H1 (cell line): Measurements from ENCODE around the gene DRC1. TPM values are rescaled to one million over a fixed set of nuclear protein-coding genes. Genes with fewer than 3 reads are reported as not detected.

ENCODE experiments used
- CHD1 ChIP-seq: IDR thresholded peaks from 2 replicates; pipeline ENCODE4 v1.6.1; 2012; ENCODE audit warnings: low read depth, low read length, improper control_type of control experiment
- CREB1 ChIP-seq: IDR thresholded peaks from 2 replicates; pipeline ENCODE4 v1.6.1; 2012; ENCODE audit warnings: inconsistent platforms
- GABPA ChIP-seq: IDR thresholded peaks from 2 replicates; pipeline ENCODE4 v1.6.1; 2011; ENCODE audit warnings: mild to moderate bottlenecking, low read length, moderate library complexity, borderline replicate concordance; ENCODE audit not compliant: insufficient read depth
- RFX5 ChIP-seq: IDR thresholded peaks from 2 replicates; pipeline ENCODE4 v1.6.1; 2011; ENCODE audit warnings: low read depth, low read length, improper control_type of control experiment, borderline replicate concordance
- TCF12 ChIP-seq: IDR thresholded peaks from 2 replicates; pipeline ENCODE4 v1.6.1; 2011; ENCODE audit warnings: low read depth, mild to moderate bottlenecking, low read length
- polyA plus RNA-seq, 7 experiments: library from polyadenylated mRNA; depleted of rRNA in 3 of 7; stranded (reverse) in 5 of 7; unstranded in 2 of 7; fragments of >200 nt in 5 of 7; fragments of 200-250 nt in 2 of 7; gene quantifications; 1 replicate in 5 of 7; 2 replicates in 1 of 7; 4 replicates in 1 of 7; pipeline versions ENCODE4 v1.2.1 to v1.2.3, GENCODE V29; 2011 to 2013; ENCODE audit warnings: missing spikeins in 2 of 7, mixed read lengths in 2 of 7
- total RNA-seq: library from RNA; stranded (reverse); fragmentation: NEBNext Ultra II Directional; extraction: Animal tissue kit (Norgen Biotek cat#: 25700); gene quantifications from 2 replicates; pipeline ENCODE4 v1.2.1, GENCODE V29; 2021
- TF ChIP-seq, protein P1 (sequence below), 3 experiments: IDR thresholded peaks; 1 replicate in 2 of 3; 2 replicates in 1 of 3; pipeline versions ENCODE4 v1.5.1 to v1.6.1; 2011; ENCODE audit warnings: low read length in 3 of 3, mild to moderate bottlenecking in 3 of 3, inconsistent platforms in 2 of 3, low read depth in 1 of 3, moderate library complexity in 1 of 3; ENCODE audit not compliant: insufficient read depth in 1 of 3; ENCODE audit errors: control extremely low read depth in 1 of 3
- TF ChIP-seq, protein P2 (sequence below): IDR thresholded peaks from 2 replicates; pipeline ENCODE4 v1.6.1; 2011; ENCODE audit warnings: low read depth, mild to moderate bottlenecking, low read length; ENCODE audit not compliant: insufficient read depth
- TF ChIP-seq, protein P3 (sequence below): IDR thresholded peaks from 2 replicates; pipeline ENCODE4 v1.6.1; 2012; ENCODE audit warnings: inconsistent platforms

Gene DRC1
- total and polyA plus RNA-seq, 2 of the 8 experiments (the other 6 are each of a cell fraction or from before 2014, with no cell fraction given): 0.08 TPM; not detected in 1

GRCh38 chr2:26457251-26457666, 55.5 kb downstream of the DRC1 start (continued):
- TF ChIP-seq, protein P1, sequence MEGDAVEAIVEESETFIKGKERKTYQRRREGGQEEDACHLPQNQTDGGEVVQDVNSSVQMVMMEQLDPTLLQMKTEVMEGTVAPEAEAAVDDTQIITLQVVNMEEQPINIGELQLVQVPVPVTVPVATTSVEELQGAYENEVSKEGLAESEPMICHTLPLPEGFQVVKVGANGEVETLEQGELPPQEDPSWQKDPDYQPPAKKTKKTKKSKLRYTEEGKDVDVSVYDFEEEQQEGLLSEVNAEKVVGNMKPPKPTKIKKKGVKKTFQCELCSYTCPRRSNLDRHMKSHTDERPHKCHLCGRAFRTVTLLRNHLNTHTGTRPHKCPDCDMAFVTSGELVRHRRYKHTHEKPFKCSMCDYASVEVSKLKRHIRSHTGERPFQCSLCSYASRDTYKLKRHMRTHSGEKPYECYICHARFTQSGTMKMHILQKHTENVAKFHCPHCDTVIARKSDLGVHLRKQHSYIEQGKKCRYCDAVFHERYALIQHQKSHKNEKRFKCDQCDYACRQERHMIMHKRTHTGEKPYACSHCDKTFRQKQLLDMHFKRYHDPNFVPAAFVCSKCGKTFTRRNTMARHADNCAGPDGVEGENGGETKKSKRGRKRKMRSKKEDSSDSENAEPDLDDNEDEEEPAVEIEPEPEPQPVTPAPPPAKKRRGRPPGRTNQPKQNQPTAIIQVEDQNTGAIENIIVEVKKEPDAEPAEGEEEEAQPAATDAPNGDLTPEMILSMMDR (IDR thresholded peaks at IDR 0.05; ENCODE audit: control extremely low read depth in 1 of 3, insufficient read depth in 1 of 3, low read depth in 1 of 3, low read length in 3 of 3): no peak
- TF ChIP-seq, protein P2, sequence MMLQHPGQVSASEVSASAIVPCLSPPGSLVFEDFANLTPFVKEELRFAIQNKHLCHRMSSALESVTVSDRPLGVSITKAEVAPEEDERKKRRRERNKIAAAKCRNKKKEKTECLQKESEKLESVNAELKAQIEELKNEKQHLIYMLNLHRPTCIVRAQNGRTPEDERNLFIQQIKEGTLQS: no peak
- TF ChIP-seq RFX5 (no peak), GABPA (no peak), CREB1 (no peak), CHD1 (no peak), TCF12 (no peak)
- TF ChIP-seq, protein P3, sequence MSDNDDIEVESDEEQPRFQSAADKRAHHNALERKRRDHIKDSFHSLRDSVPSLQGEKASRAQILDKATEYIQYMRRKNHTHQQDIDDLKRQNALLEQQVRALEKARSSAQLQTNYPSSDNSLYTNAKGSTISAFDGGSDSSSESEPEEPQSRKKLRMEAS: no peak
